ENCODE data around the gene ADAMTS2.

DNA sequence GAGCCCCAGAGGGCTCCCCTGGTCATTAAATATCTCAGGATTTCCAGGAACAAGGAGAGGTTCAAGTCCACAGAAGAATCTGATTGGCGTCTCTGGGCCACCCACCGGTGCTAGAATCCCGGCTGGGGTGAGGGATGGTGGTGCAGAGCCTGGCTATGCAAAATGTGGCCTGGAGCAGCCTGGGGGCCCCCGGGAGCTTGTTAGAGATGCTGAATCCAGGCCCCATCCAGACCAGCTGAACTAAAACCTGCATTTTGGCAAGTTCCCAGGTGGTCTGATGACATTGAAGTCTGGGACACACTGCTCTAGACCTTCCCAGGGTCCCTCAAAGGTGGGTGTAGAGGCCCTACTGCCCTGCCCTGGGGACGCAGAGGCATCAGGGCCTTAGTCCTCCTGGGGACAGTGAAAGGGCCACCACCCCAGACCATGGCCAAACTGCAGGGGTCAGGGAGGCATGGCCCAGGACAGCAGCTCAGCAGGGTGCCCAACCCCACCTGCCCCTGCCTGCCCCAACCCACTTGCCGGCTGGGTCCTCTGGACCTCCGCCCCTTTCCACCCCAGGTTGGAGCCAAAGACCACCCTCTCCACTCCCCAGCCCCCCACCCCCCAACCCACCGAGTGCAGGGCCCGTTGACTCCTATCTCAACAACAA lies 34.7 kb downstream of the ADAMTS2 start:
- no peak for TF ChIP-seq EZH2 (IDR thresholded peaks at IDR 0.05)
- no peak for TF ChIP-seq FOXP2 (optimal IDR thresholded peaks at IDR 0.05; ENCODE audit: control extremely low read depth, extremely low read length, insufficient read depth)
- no peak for TF ChIP-seq POLR2AphosphoS5 (IDR thresholded peaks at IDR 0.05; ENCODE audit: borderline replicate concordance, low read depth, low read length)
